K562 (cell line): ENCODE data around the gene USP32. TPM values are rescaled to one million over a fixed set of nuclear protein-coding genes. Genes with fewer than 3 reads are reported as not detected.
A peak's percentile ranks its signal among the peaks of the same experiment; 100 is the strongest.

Experiments used
- ATAC-seq: fragments of 200-7000 bp; cut with Tn5 transposase; 3 replicates; pipeline ENCODE4 v1.9.1; 2020; ENCODE audit warnings: moderate library complexity
- BruUV-seq: library from RNA; stranded (reverse); fragments of 400-500 nt; replicated peaks from 2 replicates; lab custom pipeline; 2021; lab: Mats Ljungman, UMichigan
- CTCF ChIA-PET: fragments of 300-600 bp; formaldehyde crosslinking; extraction: SDS; loops from one replicate; lab custom pipeline; 2021; ENCODE audit warnings: low intra/inter-chr PET ratio; lab: Yijun Ruan, JAX
- POLR2A ChIA-PET: fragments of 300-600, 350-650 bp; sonication (Branson Sonifier 250); formaldehyde crosslinking; extraction: SDS; loops from one replicate; lab custom pipeline; 2021; ENCODE audit warnings: antibody characterized with exemption, inconsistent platforms; lab: Yijun Ruan, JAX
- DNase-seq, 4 experiments: peaks; one replicate each; pipeline versions ENCODE4 v3.0.0 to v3.0.0-alpha.2; 2011 to 2018; ENCODE audit warnings: low spot score in 3 of 4, mixed read lengths in 3 of 4; ENCODE audit errors: extremely low read depth in 1 of 4
- FAIRE-seq: peaks from 2 replicates; lab custom pipeline; 2011; peaks lifted over from hg19 to GRCh38; lab: Jason Lieb, UNC
- H2AFZ ChIP-seq: 2 replicates; pipeline ENCODE4 v1.6.0; 2011; ENCODE audit warnings: low read depth, low read length, control low read depth, inconsistent platforms
- H3K27ac ChIP-seq: fragments of 200-600 bp; 3 replicates; pipeline ENCODE4 v1.8.0; 2011; ENCODE audit warnings: low read depth, mild to moderate bottlenecking, control low read depth, inconsistent platforms, low read length, moderate library complexity, mixed read lengths; ENCODE audit errors: extremely low read depth
- H3K27me3 ChIP-seq, 2 experiments: fragments of 300-600 bp in 1 of 2; 2 replicates in 1 of 2; 3 replicates in 1 of 2; pipeline versions ENCODE4 v1.6.0 to v1.8.0; 2011; ENCODE audit warnings: inconsistent platforms in 2 of 2, low read length in 2 of 2, mild to moderate bottlenecking in 1 of 2, mixed read lengths in 1 of 2, moderate library complexity in 1 of 2; ENCODE audit not compliant: control insufficient read depth in 2 of 2, insufficient read depth in 2 of 2
- H3K36me3 ChIP-seq: fragments of 300-600 bp; 3 replicates; pipeline ENCODE4 v1.8.0; 2011; ENCODE audit warnings: mild to moderate bottlenecking, low read length, inconsistent platforms; ENCODE audit not compliant: control insufficient read depth, insufficient read depth
- H3K4me1 ChIP-seq, 2 experiments: fragments of 200-600 bp in 1 of 2; replicated peaks in 1 of 2; 2 replicates in 1 of 2; 3 replicates in 1 of 2; pipeline versions ENCODE4 v1.5.1 to v1.8.0; 2011; ENCODE audit warnings: inconsistent platforms in 2 of 2, low read length in 2 of 2, mild to moderate bottlenecking in 1 of 2, mixed read lengths in 1 of 2, moderate library complexity in 1 of 2; ENCODE audit not compliant: control insufficient read depth in 2 of 2, insufficient read depth in 2 of 2
- H3K4me2 ChIP-seq: 2 replicates; pipeline ENCODE4 v1.6.1; 2011; ENCODE audit warnings: low read length, control low read depth, inconsistent platforms, mixed read lengths; ENCODE audit not compliant: insufficient read depth
- H3K4me3 ChIP-seq: fragments of 200-600 bp; sonication (generic), shearing (Covaris generic); 2 replicates; pipeline ENCODE4 v1.5.1; 2016; ENCODE audit warnings: control low read depth, inconsistent platforms
- H3K79me2 ChIP-seq: fragments of 200-600 bp; 3 replicates; pipeline ENCODE4 v1.8.0; 2011; ENCODE audit warnings: low read length, inconsistent platforms; ENCODE audit not compliant: control insufficient read depth, insufficient read depth
- H3K9ac ChIP-seq, 2 experiments: 2 replicates each; pipeline versions ENCODE4 v1.6.0 to v1.6.1; 2011; ENCODE audit warnings: low read depth in 2 of 2, low read length in 2 of 2, control low read depth in 1 of 2, inconsistent platforms in 1 of 2, mild to moderate bottlenecking in 1 of 2, mixed read lengths in 1 of 2; ENCODE audit not compliant: insufficient read depth in 1 of 2
- H3K9me1 ChIP-seq: one replicate; pipeline ENCODE4 v1.6.0; 2011; ENCODE audit warnings: inconsistent platforms, mild to moderate bottlenecking, low read length, moderate library complexity; ENCODE audit not compliant: control insufficient read depth, insufficient read depth
- H3K9me3 ChIP-seq: replicated peaks from 2 replicates; pipeline ENCODE4 v1.5.1; 2011; ENCODE audit warnings: low read depth, low read length, inconsistent platforms; ENCODE audit not compliant: control insufficient read depth, insufficient read depth
- H4K20me1 ChIP-seq: replicated peaks from 2 replicates; pipeline ENCODE4 v1.6.1; 2011; ENCODE audit warnings: low read length, inconsistent platforms, mixed read lengths; ENCODE audit not compliant: control insufficient read depth, insufficient read depth
- C11orf30 ChIP-seq: fragments of 450-650 bp; IDR thresholded peaks from 2 replicates; pipeline ENCODE4 v1.6.1; 2016; ENCODE audit warnings: low read depth, mild to moderate bottlenecking
- CREB1 ChIP-seq, 2 experiments: sonication (generic) in 1 of 2; formaldehyde crosslinking in 1 of 2; IDR thresholded peaks; 2 replicates each; pipeline versions ENCODE4 v1.6.1 to v1.8.0; 2012 to 2022; ENCODE audit warnings: inconsistent platforms in 1 of 2, mild to moderate bottlenecking in 1 of 2, missing genetic modification reagents in 1 of 2, moderate library complexity in 1 of 2
- MLLT1 ChIP-seq, 2 experiments: fragments of 450-650 bp; IDR thresholded peaks; 2 replicates each; pipeline ENCODE4 v1.6.1; 2016
- PREB ChIP-seq: sonication (generic); formaldehyde crosslinking; IDR thresholded peaks from 2 replicates; pipeline ENCODE4 v1.8.1; 2023; ENCODE audit warnings: mild to moderate bottlenecking, missing genetic modification reagents
- ZBTB11 ChIP-seq, 3 experiments: fragments of 200-800 bp in 1 of 3; fragments of 250-450 bp in 1 of 3; fragments of 450-650 bp in 1 of 3; sonication (Bioruptor Pico) in 1 of 3; sonication (Bioruptor generic) in 1 of 3; formaldehyde crosslinking in 1 of 3; IDR thresholded peaks; 2 replicates each; pipeline versions ENCODE4 v1.6.1 to v1.8.0; 2016 to 2022; ENCODE audit warnings: mild to moderate bottlenecking in 2 of 3, missing genetic modification characterization in 2 of 3, missing compliant biosample characterization in 1 of 3, moderate library complexity in 1 of 3
- ZNF175 ChIP-seq: fragments of 200-800 bp; sonication (Bioruptor generic); IDR thresholded peaks from 2 replicates; pipeline ENCODE4 v1.6.1; 2016; ENCODE audit warnings: low read depth, mild to moderate bottlenecking, missing genetic modification characterization, missing compliant biosample characterization
- WGBS: fragments of 100-300 bp; shearing (Covaris generic); methylation state at CpG from one replicate; pipeline ENCODE4 v1.1.6; 2016; ENCODE audit warnings: low coverage, mixed read lengths; ENCODE audit not compliant: insufficient coverage; ENCODE audit errors: missing lambda C conversion rate; 5-methylcytosine and 5-hydroxymethylcytosine counted together
- in situ Hi-C: fragments of 300-500 bp; cut with MboI; formaldehyde crosslinking; loops from 4 replicates; pipeline ENCODE4 v1.15.0; 2018; ENCODE audit warnings: inconsistent platforms, mixed read lengths
- intact Hi-C: fragments of 100-400 bp; cut with micrococcal nuclease; formaldehyde crosslinking; loops from 2 replicates; pipeline ENCODE4 v1.14.2; 2022
- polyA plus RNA-seq, 8 experiments: library from polyadenylated mRNA; depleted of rRNA in 4 of 8; stranded (reverse) in 5 of 8; unstranded in 3 of 8; fragments of >200 nt; fragmentation: Nextera tagmentation in 2 of 8; fragmentation: Illumina TruSeq in 1 of 8; extraction: Ambion mirVana in 2 of 8; extraction: Trizol in 1 of 8; gene quantifications; 2 replicates each; pipeline versions ENCODE4 v1.2.1 to v1.2.3, GENCODE V29; 2011 to 2014; ENCODE audit warnings: inconsistent platforms in 1 of 8, missing spikeins in 1 of 8
- total RNA-seq, 7 experiments: library from RNA; depleted of rRNA in 6 of 7; stranded (reverse); fragments of >200 nt in 6 of 7; fragmentation: Illumina TruSeq in 2 of 7; extraction: Trizol in 2 of 7; gene quantifications; 2 replicates each; pipeline versions ENCODE4 v1.2.1 to v1.2.3, GENCODE V29; 2011 to 2021; ENCODE audit warnings: low replicate concordance in 1 of 7

Gene USP32
- total and polyA plus RNA-seq, 9 of the 15 experiments (the other 6 are each of a cell fraction or from before 2014, with no cell fraction given) = 18.0 to 69.3 (median 47.1) TPM

- in situ Hi-C loops (no loop called here), intact Hi-C loops (no loop called here)
- Histone ChIP-seq H3K27me3 (no peaks in the 10 kb centered on the region), H3K4me3 (no peak overlapping the region), H3K9me3 (no peaks in the 10 kb centered on the region), H3K36me3 (peaks cover 64% of the 10 kb centered on the region; the same call in 2 of the 3 replicates), H3K4me1 (no peaks in the 10 kb centered on the region), H3K9me1 (no peaks in the 10 kb centered on the region), H3K9ac (no peak overlapping the region), H3K27ac (no peak overlapping the region), H3K79me2 (no peaks in the 10 kb centered on the region), H2AFZ (no peak overlapping the region), H4K20me1 (no peaks in the 10 kb centered on the region), H3K4me2 (no peak overlapping the region)
- TF ChIP-seq C11orf30 (peak; percentile 16; the same call in 1 of the 2 replicates), PREB (CRISPR knock-in tag) (no peak)
- no peak for FAIRE-seq
- ChIA-PET POLR2A (interaction anchor here (1.5 kb wide), 1 partner anchor 15 kb away, joined by 3 read pairs; no protein-coding TSS in a partner anchor), CTCF (no interaction called here)
- no TSS peak for BruUV-seq
- DNase-seq = no peak
- no peak for ATAC-seq
- WGBS = 77% methylated on average over 3 of the region's 3 CpGs
Measured at GRCh38 chr17:60258313-60258712, 133.6 kb downstream of the USP32 start.

GRCh38 chr17:60256174-60256573 is 135.8 kb downstream of the USP32 start:
- no peaks in the 10 kb centered on the region for H3K9me3 ChIP-seq
- no peak for DNase-seq
- no peaks in the 10 kb centered on the region; a peak in 1 of 5 replicates for H3K4me1 ChIP-seq
- intact Hi-C loops (no loop called here), in situ Hi-C loops (no loop called here)
- H3K4me3 ChIP-seq = no peak overlapping the region
- no peak for ATAC-seq
- H2AFZ ChIP-seq = no peak overlapping the region
- CTCF ChIA-PET = no interaction called here
- no peak overlapping the region for H3K9ac ChIP-seq
- H3K36me3 ChIP-seq = peaks cover 73% of the 10 kb centered on the region
- H3K79me2 ChIP-seq = no peaks in the 10 kb centered on the region
- H3K27ac ChIP-seq = no peak overlapping the region
- H3K4me2 ChIP-seq = no peak overlapping the region
- H3K9me1 ChIP-seq = no peaks in the 10 kb centered on the region
- POLR2A ChIA-PET = interaction anchor here (1.1 to 1.5 kb wide), 2 partner anchors 10 to 390 kb away, joined by 3 read pairs; no protein-coding TSS in a partner anchor
- no peak for FAIRE-seq
- H4K20me1 ChIP-seq = no peaks in the 10 kb centered on the region
- no TSS peak for BruUV-seq
- no peaks in the 10 kb centered on the region for H3K27me3 ChIP-seq
- TF ChIP-seq CREB1 (IDR thresholded peaks at IDR 0.05) (no peak), CREB1 (CRISPR knock-in tag; IDR thresholded peaks at IDR 0.05) (no peak), MLLT1 (IDR thresholded peaks at IDR 0.05) (no peak), ZNF175 (CRISPR knock-in tag) (no peak), ZBTB11 (CRISPR knock-in tag; IDR thresholded peaks at IDR 0.05) (peak in 1 of 3 experiments; percentile 78; a peak in 2 of 6 replicates)
